HG02840 (cell line): Measurements from ENCODE around the gene FBXL7.

ENCODE experiments used
- ATAC-seq: cut with Tn5 transposase; IDR thresholded peaks from one replicate; pipeline ENCODE4 v1.9.1; 2021; ENCODE audit warnings: mild to moderate bottlenecking, moderate library complexity, moderate number of reproducible peaks; ENCODE audit not compliant: unreplicated experiment, low FRiP score

The FBXL7 gene

GRCh38 chr5:15574806-15575325 is 74.9 kb downstream of the FBXL7 start:
- ATAC-seq, result no peak

GRCh38 chr5:15575666-15576065 is 75.7 kb downstream of the FBXL7 start:
- no peak for ATAC-seq

GRCh38 chr5:15577132-15577531 is 77.2 kb downstream of the FBXL7 start:
- ATAC-seq, result no peak

DNA sequence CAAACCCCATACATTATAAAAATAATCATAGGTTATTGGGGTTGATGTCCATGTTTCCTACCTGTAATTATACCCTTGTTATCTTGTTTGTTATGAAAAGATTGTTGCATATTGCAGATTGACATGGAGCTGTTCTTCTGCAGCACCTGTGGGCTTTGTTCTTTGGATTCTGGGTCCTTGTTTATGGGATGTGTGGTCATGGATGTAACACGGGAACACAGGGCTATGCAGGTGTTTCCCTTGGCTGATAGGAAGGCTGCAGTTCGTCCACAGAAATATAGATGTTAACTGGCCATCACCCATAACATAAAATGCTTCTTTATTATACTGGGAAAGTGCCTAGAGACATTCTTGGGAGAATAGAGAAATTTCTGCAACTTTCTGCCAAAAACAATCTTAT is 77.9 kb downstream of the FBXL7 start:
- no peak for ATAC-seq

DNA sequence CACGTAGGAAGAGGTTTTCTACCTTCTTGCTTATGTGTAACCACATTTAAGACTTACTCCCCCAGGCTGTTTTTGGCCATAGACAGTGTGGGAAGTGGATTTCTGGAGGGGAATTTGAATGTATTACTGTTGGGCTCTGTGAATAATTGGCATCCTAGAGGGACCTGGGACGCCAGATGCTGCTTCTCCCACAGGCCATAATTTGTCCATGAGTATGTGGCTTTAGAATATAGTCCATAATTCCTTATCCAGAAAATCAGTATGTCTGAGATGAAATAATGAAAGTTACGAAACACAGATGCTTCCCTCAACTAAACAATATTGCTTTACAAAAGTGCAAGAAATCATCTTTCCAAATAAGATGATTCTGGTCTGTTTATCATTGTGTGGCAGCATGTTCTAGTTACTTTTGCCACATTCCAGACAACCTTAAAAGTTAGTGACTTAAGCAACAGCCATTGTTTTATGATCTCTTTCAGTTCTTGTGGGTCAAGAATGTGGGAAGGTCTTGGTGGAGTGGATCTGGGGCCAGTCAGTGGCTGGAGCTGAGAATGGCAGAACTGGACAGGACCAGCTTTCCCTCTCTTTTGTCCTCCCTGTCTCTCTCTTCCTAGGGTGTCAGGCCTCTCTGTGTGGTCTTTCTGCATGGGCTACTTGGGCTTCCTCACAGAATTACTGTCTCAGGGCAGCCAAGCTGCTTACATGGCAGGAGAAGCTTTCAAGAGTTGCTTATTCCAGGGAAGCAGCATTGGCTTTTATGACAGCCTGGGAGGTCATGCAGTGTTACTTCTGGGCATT is 79.4 kb downstream of the FBXL7 start:
- no peak for ATAC-seq

DNA sequence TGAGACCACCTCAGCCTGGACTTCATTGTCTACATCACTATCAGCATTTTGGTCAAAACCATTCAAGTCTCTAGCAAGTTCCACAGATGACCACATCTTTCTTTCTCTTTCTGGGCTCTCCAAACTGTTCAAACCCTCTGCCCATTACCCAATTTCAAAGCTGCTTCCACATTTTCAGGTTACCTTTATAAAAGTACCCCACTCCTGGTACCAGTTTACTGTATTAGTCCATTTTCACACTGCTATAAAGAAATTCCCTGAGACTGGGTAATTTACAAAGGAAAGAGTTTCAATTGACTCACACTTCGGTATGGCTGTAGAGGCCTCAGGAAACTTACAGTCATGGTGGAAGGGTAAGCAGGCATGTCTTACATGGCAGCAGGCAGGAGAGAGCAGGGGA is 84.5 kb downstream of the FBXL7 start:
- ATAC-seq, result no peak

GRCh38 chr5:15585128-15585527 is 85.1 kb downstream of the FBXL7 start:
- no peak for ATAC-seq

- no peak for ATAC-seq
Measured at GRCh38 chr5:15585841-15586591, 86.0 kb downstream of the FBXL7 start.

- no peak for ATAC-seq
Measured at GRCh38 chr5:15587916-15588315, 87.9 kb downstream of the FBXL7 start.

DNA sequence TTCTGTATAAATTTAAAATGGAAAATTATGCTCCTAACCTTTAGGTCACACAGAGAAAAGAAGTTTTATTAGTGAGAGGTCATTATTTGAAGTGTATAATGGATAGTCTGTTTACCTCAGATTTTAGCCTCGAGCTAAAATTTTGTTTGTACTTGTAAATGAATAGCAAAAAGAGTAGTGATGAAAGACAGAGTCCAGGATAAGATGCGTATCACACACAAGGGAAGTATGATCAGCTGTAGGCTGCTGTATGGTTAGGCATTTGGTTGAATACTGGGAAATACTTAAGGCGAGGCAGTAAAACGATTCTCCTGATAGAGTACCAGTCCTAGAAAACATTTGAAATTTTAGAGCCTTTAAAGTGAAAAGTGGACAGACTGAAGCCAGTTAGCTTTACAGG is 92.7 kb downstream of the FBXL7 start:
- no peak for ATAC-seq

DNA sequence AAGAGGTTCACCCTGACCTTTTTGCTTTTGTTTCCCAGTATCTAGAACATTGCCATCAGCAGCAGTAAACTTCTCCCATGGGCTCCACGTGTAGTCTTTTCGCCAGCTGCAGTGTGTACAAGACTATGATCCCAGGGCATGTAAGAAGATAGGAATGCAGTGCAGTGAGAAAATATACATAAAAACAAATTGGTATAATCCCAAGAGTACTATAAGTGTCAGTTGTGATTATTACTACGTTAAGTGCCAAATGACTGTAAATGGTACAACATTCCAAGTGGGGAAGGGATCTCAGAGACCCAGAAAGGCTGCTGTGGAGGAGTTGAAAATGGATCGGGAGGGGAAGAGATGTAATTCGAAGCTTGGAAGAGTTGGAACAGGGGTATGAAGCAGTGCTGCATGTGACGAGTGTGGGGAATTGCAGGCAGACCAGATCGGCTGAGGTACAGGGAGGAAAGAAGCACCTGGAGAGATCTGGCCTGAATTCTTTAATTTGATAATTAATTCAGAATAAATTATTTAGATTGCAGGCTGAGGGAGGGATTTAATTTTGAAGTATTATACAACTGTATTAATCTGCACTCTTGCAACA is 95.1 kb downstream of the FBXL7 start:
- ATAC-seq, result no peak

- no peak for ATAC-seq
Measured at GRCh38 chr5:15595929-15596328, 95.9 kb downstream of the FBXL7 start.

DNA sequence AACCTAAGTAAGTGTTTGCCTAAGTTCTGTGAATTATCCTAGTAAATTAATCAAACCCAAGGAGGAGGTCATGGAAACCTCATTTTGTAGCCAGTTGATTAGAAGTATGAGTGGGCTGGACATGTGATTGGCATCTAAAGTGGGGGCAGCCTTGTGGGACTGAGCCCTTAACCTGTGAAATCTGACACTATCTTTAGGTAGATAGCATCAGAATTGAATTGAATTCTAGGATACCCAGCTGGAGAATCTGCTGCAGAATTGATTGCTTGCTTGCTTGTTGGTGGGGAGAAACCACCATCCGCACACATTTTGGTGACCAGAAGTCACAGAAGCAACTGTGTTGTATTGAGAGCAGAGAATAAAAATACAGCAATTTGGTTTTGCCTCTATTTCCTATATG is 97.0 kb downstream of the FBXL7 start:
- no peak for ATAC-seq

GRCh38 chr5:15597804-15598203 is 97.8 kb downstream of the FBXL7 start:
- ATAC-seq, result no peak

DNA sequence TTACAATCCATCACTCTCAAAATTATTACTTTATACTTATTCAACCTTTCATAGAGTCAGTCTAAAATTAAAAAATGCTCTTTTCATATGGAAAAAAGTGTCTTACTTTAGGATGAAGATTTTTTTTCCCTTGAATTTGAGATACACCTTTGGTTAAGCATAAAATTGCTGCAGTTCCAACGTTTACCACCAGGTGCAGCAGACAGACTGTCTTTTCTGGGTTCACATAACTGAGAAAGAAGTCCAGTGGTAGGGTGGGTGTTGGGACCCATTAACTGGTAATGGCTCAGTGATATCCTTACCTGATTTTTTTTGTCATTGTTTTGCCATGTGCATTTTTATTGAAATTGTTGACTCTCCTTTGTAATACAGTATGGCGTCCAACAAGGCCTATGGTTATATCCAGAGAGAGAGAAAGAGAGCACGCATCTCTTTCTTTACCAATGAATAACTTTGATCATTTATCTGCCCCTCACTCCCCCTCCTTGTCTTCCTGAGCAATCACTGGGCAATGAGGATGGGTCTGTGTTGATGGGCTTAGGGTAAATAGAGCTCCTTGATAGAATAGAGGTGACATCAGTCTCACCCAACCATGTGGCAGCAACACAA is 98.4 kb downstream of the FBXL7 start:
- no peak for ATAC-seq

DNA sequence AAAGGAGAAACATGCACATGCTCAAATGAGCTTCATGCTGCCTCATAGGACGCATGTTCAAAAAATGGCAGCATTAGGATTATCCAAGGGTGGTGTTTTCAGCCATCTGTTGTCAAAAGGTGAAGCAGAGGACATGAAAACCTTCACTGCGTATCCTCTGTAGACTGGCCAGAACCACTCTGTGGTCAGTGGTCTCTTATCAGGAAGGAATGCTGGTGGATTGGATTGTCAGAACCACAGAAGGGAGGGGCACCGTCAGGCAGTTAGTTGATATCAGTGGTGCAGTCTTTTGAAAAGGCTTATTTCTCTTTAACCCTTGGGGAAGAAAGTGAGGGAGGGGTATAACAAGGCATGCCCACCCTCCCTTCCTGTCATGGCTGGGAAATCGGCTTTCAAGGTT is 100.1 kb downstream of the FBXL7 start:
- ATAC-seq, result no peak

GRCh38 chr5:15601274-15601673 is 101.3 kb downstream of the FBXL7 start:
- no peak for ATAC-seq

DNA sequence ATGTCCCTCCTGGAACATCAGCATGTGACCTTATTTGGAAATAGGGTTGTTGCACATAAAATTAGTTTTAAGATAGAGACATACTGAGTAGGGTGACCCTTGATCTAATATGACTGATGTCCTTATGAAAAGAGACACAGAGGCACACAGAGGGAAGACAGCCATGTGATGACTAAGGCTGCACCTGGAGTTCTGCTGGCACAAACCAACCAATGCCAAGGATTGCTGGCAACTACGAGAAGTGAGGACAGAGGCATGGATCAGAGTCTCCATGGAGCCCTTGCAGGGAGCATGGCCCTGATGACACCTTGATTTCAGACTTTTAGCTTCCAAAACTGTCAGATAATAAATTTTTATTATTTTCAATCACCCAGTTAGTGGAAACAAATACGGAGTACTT is 101.9 kb downstream of the FBXL7 start:
- no peak for ATAC-seq

DNA sequence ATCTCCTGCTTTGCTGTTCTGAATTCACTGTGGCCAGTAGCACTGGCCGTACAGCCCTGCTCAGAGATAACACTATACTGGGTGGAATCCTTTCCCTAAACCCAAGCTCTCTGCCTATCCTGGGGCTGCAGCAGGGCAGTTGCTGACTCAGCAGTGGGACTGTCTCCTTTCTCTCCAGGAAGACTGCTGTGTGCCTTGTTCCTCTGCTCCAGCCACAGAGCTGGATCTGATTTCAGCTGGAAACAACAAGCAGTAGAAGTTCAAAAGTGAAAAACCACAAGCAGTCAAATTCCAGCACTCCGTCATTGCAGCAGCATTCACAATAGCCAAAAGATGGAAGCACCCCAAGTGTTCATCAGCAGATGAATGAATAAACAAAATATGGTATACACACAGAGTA is 105.0 kb downstream of the FBXL7 start:
- ATAC-seq, result no peak

DNA sequence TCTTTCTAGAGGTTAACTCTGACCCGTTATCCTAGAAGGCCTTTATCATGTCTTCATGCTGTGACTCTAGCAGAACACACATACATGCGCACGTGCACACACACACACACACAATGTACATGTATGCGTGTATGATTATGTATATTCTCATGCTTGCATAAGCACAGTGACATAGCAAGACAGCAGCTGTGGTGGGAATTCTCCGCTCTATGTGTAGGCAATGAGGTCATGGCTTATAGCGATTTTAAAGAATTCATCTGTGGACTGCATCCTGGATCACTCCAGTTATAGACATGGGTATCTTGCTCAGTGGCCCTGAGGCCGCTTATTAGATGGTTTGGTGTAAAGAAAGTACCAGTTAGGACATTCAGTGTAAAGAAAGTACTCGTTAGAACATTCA is 106.2 kb downstream of the FBXL7 start:
- ATAC-seq, result no peak

- ATAC-seq, result no peak
Measured at GRCh38 chr5:15607076-15607475, 107.1 kb downstream of the FBXL7 start.
